K562 (cell line): ENCODE data around the gene GMEB2. TPM values are rescaled to one million over a fixed set of nuclear protein-coding genes. Genes with fewer than 3 reads are reported as not detected.

Source experiments
- CBFA2T3 ChIP-seq: fragments of 450-650 bp; IDR thresholded peaks from 2 replicates; pipeline ENCODE4 v1.6.1; 2017
- CTBP1 ChIP-seq: fragments of 450-650 bp; IDR thresholded peaks from 2 replicates; pipeline ENCODE4 v1.6.1; 2016; ENCODE audit warnings: borderline replicate concordance
- ELF4 ChIP-seq: fragments of 450-650 bp; formaldehyde crosslinking; IDR thresholded peaks from 2 replicates; pipeline ENCODE4 v1.4.0; 2022; ENCODE audit warnings: missing genetic modification characterization
- NONO ChIP-seq, 2 experiments: fragments of 200-400 bp in 1 of 2; fragments of 450-650 bp in 1 of 2; formaldehyde crosslinking in 1 of 2; IDR thresholded peaks; 2 replicates each; pipeline ENCODE4 v1.6.1; 2017; ENCODE audit warnings: low read depth in 2 of 2, mild to moderate bottlenecking in 2 of 2, moderate library complexity in 2 of 2, low read length in 1 of 2
- ZNF318 ChIP-seq, 2 experiments: fragments of 450-650 bp; IDR thresholded peaks; 2 replicates each; pipeline ENCODE4 v1.6.1; 2016; ENCODE audit warnings: mild to moderate bottlenecking in 2 of 2, borderline replicate concordance in 1 of 2, low read depth in 1 of 2, moderate library complexity in 1 of 2
- polyA plus RNA-seq, 8 experiments: library from polyadenylated mRNA; depleted of rRNA in 4 of 8; stranded (reverse) in 5 of 8; unstranded in 3 of 8; fragments of >200 nt; fragmentation: Nextera tagmentation in 2 of 8; fragmentation: Illumina TruSeq in 1 of 8; extraction: Ambion mirVana in 2 of 8; extraction: Trizol in 1 of 8; gene quantifications; 2 replicates each; pipeline versions ENCODE4 v1.2.1 to v1.2.3, GENCODE V29; 2011 to 2014; ENCODE audit warnings: inconsistent platforms in 1 of 8, missing spikeins in 1 of 8
- total RNA-seq, 7 experiments: library from RNA; depleted of rRNA in 6 of 7; stranded (reverse); fragments of >200 nt in 6 of 7; fragmentation: Illumina TruSeq in 2 of 7; extraction: Trizol in 2 of 7; gene quantifications; 2 replicates each; pipeline versions ENCODE4 v1.2.1 to v1.2.3, GENCODE V29; 2011 to 2021; ENCODE audit warnings: low replicate concordance in 1 of 7
- TF ChIP-seq, protein P1 (sequence below): fragments of 250-450 bp; sonication (Bioruptor Pico); IDR thresholded peaks from 2 replicates; pipeline ENCODE4 v1.9.0; 2021; ENCODE audit warnings: mild to moderate bottlenecking
- TF ChIP-seq, protein P2 (sequence below): sonication (generic); formaldehyde crosslinking; IDR thresholded peaks from 2 replicates; pipeline ENCODE4 v1.8.1; 2023; ENCODE audit warnings: missing genetic modification reagents, mild to moderate bottlenecking, borderline replicate concordance
- TF ChIP-seq, protein P3 (sequence below): IDR thresholded peaks from 2 replicates; pipeline ENCODE4 v1.6.1; 2014; ENCODE audit warnings: antibody characterized with exemption
- TF ChIP-seq, protein P4 (sequence below): fragments of 450-650 bp; conservative IDR thresholded peaks from 2 replicates; pipeline ENCODE4 v1.6.1; 2016; ENCODE audit warnings: missing genetic modification characterization, low read depth, mild to moderate bottlenecking, control low read depth, missing compliant biosample characterization

Gene GMEB2
- total and polyA plus RNA-seq, 9 of the 15 experiments (the other 6 are each of a cell fraction or from before 2014, with no cell fraction given): 0.03 to 13.9 (median 6.3) TPM

GRCh38 chr20:63657937-63658748, 31.2 kb upstream of the GMEB2 start, which contains the start of gene RTEL1 (continued):
- TF ChIP-seq ZNF318 (IDR thresholded peaks at IDR 0.05; ENCODE audit: borderline replicate concordance in 1 of 2, low read depth in 1 of 2) (no peak), CTBP1 (peak; percentile 67; the same call in 1 of the 2 replicates), ELF4 (CRISPR knock-in tag) (peak; percentile 15; the same call in 1 of the 2 replicates), CBFA2T3 (no peak), NONO (IDR thresholded peaks at IDR 0.05; ENCODE audit: low read depth in 2 of 2, low read length in 1 of 2) (no peak)
- TF ChIP-seq, protein P1, sequence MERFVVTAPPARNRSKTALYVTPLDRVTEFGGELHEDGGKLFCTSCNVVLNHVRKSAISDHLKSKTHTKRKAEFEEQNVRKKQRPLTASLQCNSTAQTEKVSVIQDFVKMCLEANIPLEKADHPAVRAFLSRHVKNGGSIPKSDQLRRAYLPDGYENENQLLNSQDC (CRISPR knock-in tag): no peak
- TF ChIP-seq, protein P2, sequence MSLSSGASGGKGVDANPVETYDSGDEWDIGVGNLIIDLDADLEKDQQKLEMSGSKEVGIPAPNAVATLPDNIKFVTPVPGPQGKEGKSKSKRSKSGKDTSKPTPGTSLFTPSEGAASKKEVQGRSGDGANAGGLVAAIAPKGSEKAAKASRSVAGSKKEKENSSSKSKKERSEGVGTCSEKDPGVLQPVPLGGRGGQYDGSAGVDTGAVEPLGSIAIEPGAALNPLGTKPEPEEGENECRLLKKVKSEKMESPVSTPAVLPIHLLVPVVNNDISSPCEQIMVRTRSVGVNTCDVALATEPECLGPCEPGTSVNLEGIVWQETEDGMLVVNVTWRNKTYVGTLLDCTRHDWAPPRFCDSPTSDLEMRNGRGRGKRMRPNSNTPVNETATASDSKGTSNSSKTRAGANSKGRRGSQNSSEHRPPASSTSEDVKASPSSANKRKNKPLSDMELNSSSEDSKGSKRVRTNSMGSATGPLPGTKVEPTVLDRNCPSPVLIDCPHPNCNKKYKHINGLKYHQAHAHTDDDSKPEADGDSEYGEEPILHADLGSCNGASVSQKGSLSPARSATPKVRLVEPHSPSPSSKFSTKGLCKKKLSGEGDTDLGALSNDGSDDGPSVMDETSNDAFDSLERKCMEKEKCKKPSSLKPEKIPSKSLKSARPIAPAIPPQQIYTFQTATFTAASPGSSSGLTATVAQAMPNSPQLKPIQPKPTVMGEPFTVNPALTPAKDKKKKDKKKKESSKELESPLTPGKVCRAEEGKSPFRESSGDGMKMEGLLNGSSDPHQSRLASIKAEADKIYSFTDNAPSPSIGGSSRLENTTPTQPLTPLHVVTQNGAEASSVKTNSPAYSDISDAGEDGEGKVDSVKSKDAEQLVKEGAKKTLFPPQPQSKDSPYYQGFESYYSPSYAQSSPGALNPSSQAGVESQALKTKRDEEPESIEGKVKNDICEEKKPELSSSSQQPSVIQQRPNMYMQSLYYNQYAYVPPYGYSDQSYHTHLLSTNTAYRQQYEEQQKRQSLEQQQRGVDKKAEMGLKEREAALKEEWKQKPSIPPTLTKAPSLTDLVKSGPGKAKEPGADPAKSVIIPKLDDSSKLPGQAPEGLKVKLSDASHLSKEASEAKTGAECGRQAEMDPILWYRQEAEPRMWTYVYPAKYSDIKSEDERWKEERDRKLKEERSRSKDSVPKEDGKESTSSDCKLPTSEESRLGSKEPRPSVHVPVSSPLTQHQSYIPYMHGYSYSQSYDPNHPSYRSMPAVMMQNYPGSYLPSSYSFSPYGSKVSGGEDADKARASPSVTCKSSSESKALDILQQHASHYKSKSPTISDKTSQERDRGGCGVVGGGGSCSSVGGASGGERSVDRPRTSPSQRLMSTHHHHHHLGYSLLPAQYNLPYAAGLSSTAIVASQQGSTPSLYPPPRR (CRISPR knock-in tag): no peak
- TF ChIP-seq, protein P3, sequence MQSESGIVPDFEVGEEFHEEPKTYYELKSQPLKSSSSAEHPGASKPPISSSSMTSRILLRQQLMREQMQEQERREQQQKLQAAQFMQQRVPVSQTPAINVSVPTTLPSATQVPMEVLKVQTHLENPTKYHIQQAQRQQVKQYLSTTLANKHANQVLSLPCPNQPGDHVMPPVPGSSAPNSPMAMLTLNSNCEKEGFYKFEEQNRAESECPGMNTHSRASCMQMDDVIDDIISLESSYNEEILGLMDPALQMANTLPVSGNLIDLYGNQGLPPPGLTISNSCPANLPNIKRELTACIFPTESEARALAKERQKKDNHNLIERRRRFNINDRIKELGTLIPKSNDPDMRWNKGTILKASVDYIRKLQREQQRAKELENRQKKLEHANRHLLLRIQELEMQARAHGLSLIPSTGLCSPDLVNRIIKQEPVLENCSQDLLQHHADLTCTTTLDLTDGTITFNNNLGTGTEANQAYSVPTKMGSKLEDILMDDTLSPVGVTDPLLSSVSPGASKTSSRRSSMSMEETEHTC: peak; percentile 44; the same call in 1 of the 2 replicates
- TF ChIP-seq, protein P4, sequence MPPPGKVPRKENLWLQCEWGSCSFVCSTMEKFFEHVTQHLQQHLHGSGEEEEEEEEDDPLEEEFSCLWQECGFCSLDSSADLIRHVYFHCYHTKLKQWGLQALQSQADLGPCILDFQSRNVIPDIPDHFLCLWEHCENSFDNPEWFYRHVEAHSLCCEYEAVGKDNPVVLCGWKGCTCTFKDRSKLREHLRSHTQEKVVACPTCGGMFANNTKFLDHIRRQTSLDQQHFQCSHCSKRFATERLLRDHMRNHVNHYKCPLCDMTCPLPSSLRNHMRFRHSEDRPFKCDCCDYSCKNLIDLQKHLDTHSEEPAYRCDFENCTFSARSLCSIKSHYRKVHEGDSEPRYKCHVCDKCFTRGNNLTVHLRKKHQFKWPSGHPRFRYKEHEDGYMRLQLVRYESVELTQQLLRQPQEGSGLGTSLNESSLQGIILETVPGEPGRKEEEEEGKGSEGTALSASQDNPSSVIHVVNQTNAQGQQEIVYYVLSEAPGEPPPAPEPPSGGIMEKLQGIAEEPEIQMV: no peak
